Body of pancreas (tissue), 4 donors: ENCODE results near the gene RGN. TPM values are rescaled to one million over a fixed set of nuclear protein-coding genes. Genes with fewer than 3 reads are reported as not detected.

Source experiments
- ATAC-seq: fragments of 150-250 bp; one replicate; pipeline ENCODE4 v1.9.1; 2016
- DNase-seq, 4 donors: peaks; one replicate each; pipeline ENCODE4 v3.0.0-alpha.2; 2019
- H3K27ac ChIP-seq, 4 donors: fragments of 200-600 bp; sonication (generic); 1 replicate in 3 of 4; 2 replicates in 1 of 4; pipeline versions ENCODE4 v1.5.1 to v1.6.1; 2016 to 2019; ENCODE audit warnings: mild to moderate bottlenecking in 1 of 4, mixed read lengths in 1 of 4, moderate library complexity in 1 of 4
- H3K27me3 ChIP-seq, 2 donors: fragments of 200-600 bp; sonication (generic); one replicate each; pipeline ENCODE4 v1.6.0; 2016; ENCODE audit warnings: mild to moderate bottlenecking in 1 of 2
- H3K36me3 ChIP-seq, 2 donors: fragments of 200-600 bp; sonication (generic); replicated peaks in 1 of 2; 2 replicates each; pipeline ENCODE4 v1.5.1; 2016; ENCODE audit warnings: low read depth in 2 of 2; ENCODE audit not compliant: insufficient read depth in 1 of 2
- H3K4me1 ChIP-seq: fragments of 200-600 bp; sonication (generic); one replicate; pipeline ENCODE4 v1.6.0; 2016
- H3K4me3 ChIP-seq, 2 donors: fragments of 200-600 bp; sonication (generic); 1 replicate in 1 of 2; 2 replicates in 1 of 2; pipeline ENCODE4 v1.5.1; 2016 to 2019
- H3K9me3 ChIP-seq, 3 donors: fragments of 200-600 bp; sonication (generic); 1 replicate in 2 of 3; 2 replicates in 1 of 3; pipeline ENCODE4 v1.5.1; 2016
- CTCF ChIP-seq, 7 experiments: fragments of 450-650 bp in 4 of 7; fragments of 200-600 bp in 3 of 7; sonication (generic) in 3 of 7; IDR thresholded peaks; one replicate each; pipeline ENCODE4 v1.5.1; 2016 to 2019; ENCODE audit warnings: antibody characterized with exemption in 7 of 7
- POLR2A ChIP-seq, 3 donors: fragments of 450-650 bp; IDR thresholded peaks; one replicate each; pipeline ENCODE4 v1.6.1; 2016; ENCODE audit warnings: antibody characterized with exemption in 3 of 3, mild to moderate bottlenecking in 2 of 3
- WGBS, 2 donors: methylation state at CpG; one replicate each; pipeline ENCODE4 v1.1.5; 2017; 5-methylcytosine and 5-hydroxymethylcytosine counted together
- intact Hi-C: fragments of 100-400 bp; cut with DNase I; formaldehyde crosslinking; loops from one replicate; pipeline ENCODE4 v1.15.1; 2023
- total RNA-seq, 2 donors: library from RNA; depleted of rRNA; stranded (reverse); fragments of >200 nt; gene quantifications; one replicate each; pipeline ENCODE4 v1.1.0, GENCODE V29; 2016

RGN gene
- total RNA-seq, 2 donors from 2014 or later, result 20.8 to 21.5 TPM

DNA sequence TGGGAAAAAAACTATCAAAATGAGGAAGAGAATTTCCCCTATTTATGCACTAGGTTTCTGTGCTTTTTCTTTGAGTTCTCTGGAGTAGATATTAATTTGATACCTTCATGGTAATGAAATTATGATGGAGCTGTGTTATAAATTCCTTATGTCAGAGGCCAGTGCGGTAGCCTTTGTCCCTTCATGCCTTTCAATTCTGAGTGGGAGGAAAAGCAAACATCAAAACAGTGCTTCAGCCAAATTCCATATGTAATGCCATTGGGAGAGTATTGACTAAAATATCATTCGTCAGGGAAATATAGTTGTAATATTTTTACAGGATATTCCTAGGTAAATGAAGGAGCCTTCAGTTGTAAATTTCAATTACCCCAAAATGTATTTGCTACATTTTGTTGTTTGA lies 17.5 kb upstream of the RGN start:
- no peak overlapping the region for H3K27ac ChIP-seq
- intact Hi-C loops, result no loop called here
- TF ChIP-seq POLR2A (IDR thresholded peaks at IDR 0.05) (no peak), CTCF (IDR thresholded peaks at IDR 0.05) (no peak)
- H3K27me3 ChIP-seq, result no peaks in the 10 kb centered on the region
- H3K9me3 ChIP-seq, result no peaks in the 10 kb centered on the region
- 4 to 34% methylated on average over 2 of the region's 2 CpGs for WGBS, 2 donors
- no peak for ATAC-seq
- peaks cover 18% of the 10 kb centered on the region for H3K4me1 ChIP-seq
- H3K36me3 ChIP-seq, result no peaks in the 10 kb centered on the region
- no peak overlapping the region for H3K4me3 ChIP-seq
- DNase-seq, result no peak

DNA sequence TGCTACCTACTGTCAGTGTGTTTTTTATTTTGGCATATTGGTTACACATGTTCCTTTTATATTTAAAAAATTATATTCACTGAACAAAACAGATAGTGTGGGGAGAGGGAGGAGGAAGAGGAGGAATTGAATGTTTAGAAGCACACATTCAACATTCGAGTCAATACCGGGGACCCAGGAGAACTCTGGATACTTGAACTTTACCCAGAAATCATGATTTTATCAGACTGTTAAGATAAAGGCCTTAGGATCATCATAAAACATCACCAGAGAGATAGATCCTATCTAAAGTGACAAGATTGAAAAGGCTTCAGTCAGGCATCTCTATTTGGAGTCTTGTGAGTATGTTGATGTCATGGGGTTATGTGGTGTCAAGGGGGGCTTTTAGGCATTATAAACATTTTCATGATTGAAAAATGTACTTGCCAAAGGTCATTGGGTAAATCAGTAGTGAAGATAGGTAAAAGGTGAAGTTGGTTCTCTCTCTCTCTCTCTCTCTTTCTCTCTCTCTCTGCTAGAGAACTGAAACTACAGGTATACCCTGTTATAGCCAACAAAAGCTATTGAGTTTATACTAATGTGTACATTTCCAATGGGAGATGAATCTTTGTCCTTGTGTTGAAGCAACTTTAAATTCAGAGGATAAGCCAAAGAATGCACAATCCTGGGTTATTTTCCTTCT lies 16.9 kb upstream of the RGN start:
- 24 to 51% methylated on average over 2 of the region's 2 CpGs for WGBS, 2 donors
- no peaks in the 10 kb centered on the region for H3K9me3 ChIP-seq
- TF ChIP-seq CTCF (IDR thresholded peaks at IDR 0.05), result no peak
- TF ChIP-seq POLR2A (IDR thresholded peaks at IDR 0.05), result no peak
- H3K36me3 ChIP-seq, result no peaks in the 10 kb centered on the region
- no peak overlapping the region for H3K4me3 ChIP-seq
- peaks cover 18% of the 10 kb centered on the region for H3K4me1 ChIP-seq
- intact Hi-C loops, result no loop called here
- no peaks in the 10 kb centered on the region for H3K27me3 ChIP-seq
- ATAC-seq (no peak), DNase-seq (no peak)
- no peak overlapping the region for H3K27ac ChIP-seq

DNA sequence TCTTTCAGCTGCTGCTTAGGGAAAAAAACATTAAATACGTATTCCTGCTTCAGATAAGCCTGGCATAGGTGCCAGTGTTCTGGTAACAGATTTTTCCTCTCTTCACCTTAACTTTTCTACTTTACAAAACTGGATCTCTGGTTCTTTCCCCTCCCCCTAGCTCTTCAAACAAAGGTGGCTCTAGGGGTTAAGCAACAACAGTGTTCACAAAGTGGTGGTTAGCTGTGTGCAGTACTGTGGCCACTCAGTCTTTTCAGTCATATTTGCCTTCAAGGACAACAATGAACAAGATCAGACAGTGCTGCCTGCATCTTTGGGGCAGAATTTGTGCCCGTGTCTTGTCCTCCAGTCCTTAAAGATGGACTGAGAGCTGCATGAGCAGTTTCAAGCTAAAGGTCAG lies 15.1 kb upstream of the RGN start:
- DNase-seq (no peak), ATAC-seq (no peak)
- intact Hi-C loops, result no loop called here
- TF ChIP-seq CTCF (IDR thresholded peaks at IDR 0.05) (no peak), POLR2A (IDR thresholded peaks at IDR 0.05) (no peak)
- Histone ChIP-seq H3K27me3 (no peaks in the 10 kb centered on the region), H3K27ac (no peak overlapping the region), H3K4me1 (peaks cover 18% of the 10 kb centered on the region), H3K36me3 (no peaks in the 10 kb centered on the region), H3K9me3 (no peaks in the 10 kb centered on the region), H3K4me3 (no peak overlapping the region)
- 87 to 96% methylated on average over 1 to 2 of the region's 2 CpGs for WGBS, 2 donors

DNA sequence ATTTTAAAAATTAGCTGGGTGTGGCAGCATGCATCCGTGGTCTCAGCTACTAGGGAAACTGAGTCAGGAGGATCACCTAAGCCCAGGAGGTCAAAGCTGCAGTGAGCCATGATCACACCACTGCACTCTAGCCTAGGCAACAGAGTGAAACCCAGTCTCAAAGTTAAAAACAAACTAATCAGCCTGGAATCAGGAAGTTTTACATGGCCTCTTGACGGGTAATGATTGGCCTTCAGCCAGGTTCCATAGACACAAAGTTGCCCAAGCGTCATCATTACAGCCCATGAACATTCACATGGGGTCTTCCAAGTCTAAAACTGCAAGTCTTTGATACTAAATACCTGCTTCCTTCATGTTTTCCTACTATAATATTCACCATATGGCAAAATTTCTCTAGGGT lies 10.0 kb upstream of the RGN start:
- Histone ChIP-seq H3K9me3 (no peaks in the 10 kb centered on the region), H3K4me3 (no peak overlapping the region), H3K27ac (no peak overlapping the region), H3K27me3 (no peaks in the 10 kb centered on the region), H3K36me3 (no peaks in the 10 kb centered on the region), H3K4me1 (peaks cover 4% of the 10 kb centered on the region)
- WGBS, 2 donors, result 53 to 60% methylated on average over 1 to 3 of the region's 3 CpGs
- no peak for DNase-seq
- intact Hi-C loops, result no loop called here
- no peak for ATAC-seq
- TF ChIP-seq CTCF (IDR thresholded peaks at IDR 0.05) (no peak), POLR2A (IDR thresholded peaks at IDR 0.05) (no peak)

- no peak overlapping the region for H3K4me3 ChIP-seq
- TF ChIP-seq CTCF (IDR thresholded peaks at IDR 0.05), result no peak
- TF ChIP-seq POLR2A (IDR thresholded peaks at IDR 0.05), result no peak
- no peaks in the 10 kb centered on the region for H3K36me3 ChIP-seq
- peaks cover 4% of the 10 kb centered on the region for H3K4me1 ChIP-seq
- no peak overlapping the region for H3K27ac ChIP-seq
- H3K9me3 ChIP-seq, result no peaks in the 10 kb centered on the region
- ATAC-seq (no peak), DNase-seq (no peak)
- intact Hi-C loops, result no loop called here
- no peaks in the 10 kb centered on the region for H3K27me3 ChIP-seq
Measured at GRCh38 chrX:47068720-47069119, 9.5 kb upstream of the RGN start.
